HG02840 (cell line): ENCODE measurements around the gene EXOSC5.
"Not testable (repeated sequence)": the region's sequence is repeated elsewhere in the genome, so short reads cannot be mapped to it uniquely, and the experiment has no call there.

ENCODE experiments used
- ATAC-seq: cut with Tn5 transposase; IDR thresholded peaks from one replicate; pipeline ENCODE4 v1.9.1; 2021; ENCODE audit warnings: mild to moderate bottlenecking, moderate library complexity, moderate number of reproducible peaks; ENCODE audit not compliant: unreplicated experiment, low FRiP score

EXOSC5 gene

DNA sequence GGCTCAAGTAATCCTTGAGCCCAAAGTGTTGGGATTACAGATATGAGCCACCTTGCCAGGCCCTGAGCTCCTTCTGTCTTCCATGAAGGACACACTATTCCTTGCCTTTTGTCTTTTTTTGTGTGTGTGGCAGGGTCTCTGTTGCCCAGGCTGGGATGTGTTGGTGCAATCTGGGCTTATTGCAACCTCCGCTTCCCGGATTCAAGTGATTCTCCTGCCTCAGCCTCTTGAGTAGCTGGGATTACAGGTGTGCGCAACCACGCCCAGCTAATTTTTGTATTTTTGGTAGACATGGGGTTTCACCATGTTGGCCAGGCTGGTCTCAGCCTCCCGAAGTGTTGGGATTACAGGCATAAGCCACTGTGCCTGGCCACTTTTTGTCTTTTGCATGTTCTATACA is 11.7 kb upstream of the EXOSC5 start:
- not testable (repeated sequence) for ATAC-seq

DNA sequence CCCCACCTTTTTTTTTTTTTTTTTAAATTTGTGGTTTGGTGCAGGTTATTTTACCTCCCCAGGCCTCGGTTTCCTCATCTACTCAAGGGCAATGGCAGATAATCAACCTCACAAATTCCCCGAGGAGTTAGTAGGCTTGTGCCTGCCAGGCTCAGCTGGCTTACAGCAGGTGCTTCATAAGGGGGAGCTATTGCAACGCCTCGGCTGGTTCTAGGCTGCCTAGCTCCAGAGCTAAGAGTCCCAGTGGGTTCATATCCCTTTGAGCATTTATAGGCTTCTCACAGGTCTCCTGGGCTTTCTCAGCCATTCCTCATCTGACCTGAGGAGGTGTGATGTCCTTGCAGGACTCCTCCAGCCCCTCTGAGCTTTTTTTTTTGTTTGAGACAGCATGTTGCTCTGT is 11.1 kb upstream of the EXOSC5 start:
- ATAC-seq, result no peak

DNA sequence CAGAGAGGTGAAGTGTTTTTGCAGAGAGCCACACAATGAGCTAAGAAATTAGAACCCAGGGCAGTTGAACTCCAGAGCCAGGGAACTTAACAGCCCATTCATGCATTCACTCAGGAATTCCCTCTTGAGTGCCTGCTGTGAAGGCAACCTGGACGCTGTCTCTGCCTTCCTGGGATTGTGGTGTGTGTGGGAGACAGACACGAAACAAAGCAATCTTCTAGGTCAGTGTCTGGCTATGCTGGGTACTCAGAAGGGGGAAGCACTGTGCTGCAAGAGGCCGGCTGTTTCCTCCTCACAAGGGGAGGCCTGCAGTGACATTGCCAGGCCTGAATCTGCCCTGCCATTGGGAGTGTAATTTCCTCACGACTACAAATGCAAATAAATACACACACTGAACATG is 10.1 kb upstream of the EXOSC5 start:
- no peak for ATAC-seq

DNA sequence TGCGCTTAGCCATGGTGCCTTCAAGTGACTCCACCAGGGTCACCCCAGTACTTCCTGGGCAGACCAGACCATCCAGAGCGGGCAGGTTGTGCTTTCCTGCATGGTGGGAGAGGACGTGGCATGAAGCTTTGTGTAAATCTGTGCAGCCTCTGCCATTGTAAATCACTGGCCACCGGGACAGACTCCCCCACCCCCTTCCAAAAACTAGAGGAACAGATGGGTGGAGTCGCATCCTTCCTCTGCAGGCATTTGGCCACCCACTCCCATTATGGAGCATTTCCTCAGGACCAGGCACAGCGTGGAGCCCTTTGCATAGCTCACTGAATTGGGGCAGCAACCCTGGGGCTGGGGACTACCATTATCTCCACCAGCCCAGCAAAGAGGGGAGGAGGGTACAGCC is 8.6 kb upstream of the EXOSC5 start:
- no peak for ATAC-seq

DNA sequence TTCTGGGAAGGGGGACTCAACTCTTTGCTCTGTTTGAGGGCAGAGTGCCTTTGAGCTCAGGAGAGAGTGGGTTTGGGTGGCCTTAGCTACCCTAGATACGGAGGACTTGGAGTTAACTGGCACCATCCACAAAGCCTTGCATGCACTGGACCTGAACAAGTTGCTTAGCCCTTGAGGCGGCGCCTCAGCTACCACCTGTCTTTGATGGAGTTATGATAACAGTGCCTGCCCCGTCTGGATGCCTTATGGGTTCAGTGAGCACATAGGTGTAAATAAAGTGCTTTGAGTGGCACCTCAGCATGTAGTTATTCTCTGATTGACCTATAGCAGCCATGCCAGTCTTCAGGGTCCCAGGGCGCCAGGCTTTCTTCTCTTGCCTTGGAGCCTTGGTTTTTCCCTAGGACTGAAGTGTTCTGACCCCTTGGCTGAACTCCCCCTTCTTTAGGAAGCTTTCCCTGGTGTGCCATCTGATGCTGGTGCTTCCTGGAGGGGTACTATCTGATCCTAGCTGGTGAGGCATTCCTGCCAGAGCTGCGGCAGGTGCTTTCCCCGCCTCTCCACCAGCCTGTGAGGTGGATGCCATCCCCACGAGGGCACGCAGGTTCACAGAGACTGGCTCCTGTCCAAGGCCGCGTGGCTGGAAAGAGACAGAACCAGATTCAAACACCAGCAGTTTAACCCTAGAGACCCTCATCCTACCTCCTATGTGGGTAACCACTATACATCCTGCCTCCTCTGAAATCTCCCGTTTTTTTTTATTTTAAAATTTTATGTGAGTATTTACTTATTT is 6.2 kb upstream of the EXOSC5 start:
- ATAC-seq, result no peak

DNA sequence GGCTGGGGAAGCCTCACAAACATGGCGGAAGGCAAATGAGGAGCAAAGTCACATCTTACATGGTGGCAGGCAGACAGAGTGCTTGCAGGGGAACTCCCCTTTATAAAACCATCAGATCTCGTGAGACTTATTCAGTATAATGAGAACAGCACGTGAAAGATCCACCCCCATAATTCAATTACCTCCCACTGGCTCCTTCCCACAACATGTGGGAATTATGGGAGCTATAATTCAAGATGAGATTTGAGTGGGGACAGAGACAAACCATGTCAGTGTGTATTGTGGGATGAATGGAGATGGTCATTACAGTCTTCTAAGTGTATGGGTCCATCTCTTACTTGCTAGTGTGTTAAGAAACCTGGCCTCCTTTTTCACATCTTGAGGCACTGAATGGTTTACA is 4.9 kb upstream of the EXOSC5 start:
- ATAC-seq, result no peak

DNA sequence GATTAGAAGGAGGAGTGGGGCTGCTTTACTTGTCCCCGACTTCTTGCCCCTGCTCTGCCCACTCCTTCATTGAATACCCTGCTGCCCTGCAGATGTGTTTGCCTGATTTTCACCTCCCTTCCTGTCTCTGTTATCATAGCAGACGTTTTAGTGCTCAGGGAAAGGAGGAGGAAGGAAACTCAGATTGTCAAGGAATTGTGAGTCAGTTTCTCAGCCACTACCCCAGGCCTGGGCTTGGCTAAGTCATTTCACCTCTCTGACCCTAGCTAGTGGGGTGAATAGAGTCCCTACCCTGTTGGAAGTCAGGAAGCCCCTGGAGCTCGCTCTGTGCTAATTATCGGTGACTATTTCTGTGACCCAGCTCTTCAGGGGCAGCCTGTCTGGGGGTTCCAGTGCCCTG is 4.3 kb upstream of the EXOSC5 start:
- no peak for ATAC-seq

DNA sequence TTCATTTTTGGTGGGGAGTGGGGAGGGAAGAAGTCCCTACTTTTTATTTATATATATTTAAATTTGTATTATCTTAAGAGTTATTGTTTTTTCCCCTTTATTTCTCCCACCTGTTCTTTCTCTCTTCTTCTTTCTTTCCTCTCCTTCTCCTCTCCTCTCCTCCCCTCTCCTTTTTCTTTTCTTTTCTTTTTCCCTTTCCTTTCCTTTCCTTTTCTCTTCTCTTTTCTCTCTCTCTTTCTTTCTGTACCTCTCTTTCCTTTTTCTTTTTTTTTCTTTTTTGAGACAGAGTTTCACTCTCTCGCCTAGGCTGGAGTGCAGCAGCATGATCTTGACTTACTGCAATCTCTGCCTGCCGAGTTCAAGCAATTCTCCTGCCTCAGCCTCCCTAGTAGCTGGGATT is 2.4 kb upstream of the EXOSC5 start:
- ATAC-seq, result no peak

DNA sequence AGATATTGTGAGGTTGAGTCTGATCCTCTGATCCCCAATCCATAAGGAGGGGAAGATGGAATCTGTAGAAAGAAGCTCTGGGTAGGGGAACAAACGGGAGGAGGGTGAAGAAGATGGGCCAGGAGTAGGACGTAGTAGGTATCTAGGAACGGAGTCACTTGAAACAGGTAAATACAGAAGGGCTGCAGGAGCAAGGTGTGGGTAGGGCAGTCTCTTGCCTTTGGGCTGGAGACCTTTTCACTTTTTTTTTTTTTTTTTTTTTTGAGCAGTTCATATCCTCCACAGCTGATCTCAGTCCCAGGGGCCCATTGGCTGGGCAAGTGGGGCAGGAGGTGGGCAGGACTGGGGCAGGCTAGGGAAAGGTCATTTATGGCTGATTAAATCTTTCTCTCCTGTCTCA is 1.9 kb upstream of the EXOSC5 start:
- ATAC-seq, result no peak

DNA sequence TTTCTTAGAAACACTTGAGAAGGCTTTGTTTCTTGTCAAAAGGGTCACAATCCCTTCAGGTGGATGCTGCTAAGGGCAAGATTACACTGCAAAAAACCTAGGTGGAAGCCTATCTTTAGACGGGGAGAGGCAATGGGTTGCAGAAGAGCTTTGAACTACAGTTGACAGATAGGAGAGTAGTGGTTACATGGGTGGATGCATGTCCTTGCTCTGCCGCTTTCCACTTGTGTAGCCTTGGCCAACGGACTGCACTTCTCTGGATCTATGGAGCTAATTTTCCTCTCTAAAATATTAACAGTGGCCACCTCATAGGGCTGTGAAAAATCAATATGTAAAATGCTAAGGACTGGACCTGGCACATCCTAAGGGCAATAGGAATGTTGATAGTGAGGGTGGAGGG is 1.4 kb upstream of the EXOSC5 start:
- ATAC-seq, result no peak

DNA sequence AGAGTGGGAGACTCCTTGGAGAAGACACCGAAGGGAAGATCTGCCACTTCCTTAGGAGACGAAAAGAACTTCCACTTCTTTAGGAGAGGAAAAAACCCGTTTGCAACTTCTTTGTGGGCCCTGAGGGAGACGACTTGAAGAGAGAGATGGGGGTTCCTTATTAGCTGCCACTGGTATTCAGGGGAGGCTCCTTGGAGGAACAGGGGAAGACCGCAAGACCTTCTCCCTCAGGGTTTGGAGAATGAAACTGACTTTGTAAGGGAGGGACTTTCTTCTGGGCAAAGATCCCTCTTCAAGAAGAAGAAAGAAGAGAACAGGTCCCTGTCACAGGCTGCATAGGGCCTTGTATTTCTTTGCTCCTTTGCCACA is 875 bp upstream of the EXOSC5 start:
- ATAC-seq, result no peak

DNA sequence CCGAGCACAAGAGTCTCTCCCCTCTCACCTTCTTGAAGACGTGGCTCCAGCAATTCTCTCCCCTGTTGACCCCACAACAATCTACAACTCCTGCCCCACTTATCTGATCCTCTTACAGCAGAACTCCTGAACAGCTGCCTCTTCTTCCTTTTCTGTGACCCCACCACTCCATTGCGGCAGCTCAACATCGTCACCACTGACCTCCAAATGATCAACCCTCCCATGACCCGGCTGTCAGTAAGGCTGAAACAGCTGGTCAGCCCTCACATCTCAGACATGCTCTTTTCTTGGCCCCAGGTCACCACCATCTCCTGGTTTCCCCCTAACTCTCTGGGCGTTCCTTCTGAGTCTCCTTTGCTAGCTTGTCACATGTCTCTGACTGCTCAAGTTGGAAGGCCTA is 1.8 kb downstream of the EXOSC5 start:
- ATAC-seq, result no peak

DNA sequence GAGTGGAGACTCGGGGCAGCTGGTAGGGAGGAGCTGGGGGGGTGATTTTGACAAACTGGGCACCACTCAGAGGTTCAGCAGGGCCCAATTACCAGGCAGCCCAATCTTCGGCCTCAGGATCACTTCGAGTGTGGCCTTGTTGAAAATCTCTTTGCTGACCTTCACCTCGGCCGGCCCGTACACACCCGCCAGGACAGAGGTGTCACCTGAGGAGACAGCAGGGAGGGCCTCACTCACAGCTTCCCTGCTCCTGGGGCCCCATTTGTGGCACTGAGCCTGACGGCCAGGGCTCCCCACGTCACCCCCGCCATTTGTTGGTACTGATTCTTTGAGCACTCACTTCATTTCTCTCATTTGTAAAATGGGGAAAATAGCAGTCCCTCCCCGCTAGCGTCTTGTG is 4.4 kb downstream of the EXOSC5 start:
- ATAC-seq, result no peak

DNA sequence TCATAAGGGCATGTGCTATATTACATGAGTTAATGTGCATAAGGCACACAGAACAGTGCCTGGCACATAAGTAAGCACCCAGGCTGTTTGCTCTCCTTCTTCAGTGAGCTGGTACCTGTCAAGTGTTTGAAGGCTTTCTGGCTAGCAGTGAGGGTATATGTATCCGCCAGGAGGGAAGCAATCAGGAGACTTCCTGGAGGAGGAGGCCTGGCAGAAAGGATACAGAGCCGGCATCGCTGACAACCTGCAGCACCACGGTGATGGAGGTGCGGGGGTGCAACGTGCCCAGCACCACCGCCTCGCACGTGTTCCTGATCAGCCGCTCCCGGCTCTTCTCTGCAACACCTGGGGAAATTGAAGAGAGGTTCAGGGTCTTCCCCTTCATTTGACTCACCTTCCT is 5.5 kb downstream of the EXOSC5 start:
- ATAC-seq, result no peak

DNA sequence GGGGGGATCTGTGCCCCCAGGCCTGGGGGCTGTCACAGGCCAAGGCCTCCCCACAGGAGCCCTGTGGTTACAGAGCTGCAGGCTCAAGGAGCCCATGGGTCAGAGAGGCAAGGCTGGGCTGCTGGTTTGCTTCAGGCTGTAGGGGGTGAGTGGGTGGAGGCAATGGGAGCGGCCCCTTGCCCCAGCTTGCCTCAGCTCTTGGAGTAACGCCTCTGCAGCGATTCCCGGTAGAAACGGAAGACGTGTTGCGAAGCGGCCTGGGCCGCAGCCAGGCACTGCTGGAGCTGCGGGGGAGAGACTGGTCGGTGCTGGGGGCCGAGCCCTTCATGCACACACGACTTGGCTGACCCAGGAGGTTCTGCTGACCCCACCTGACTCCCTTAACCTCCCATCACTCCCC is 10.7 kb downstream of the EXOSC5 start:
- ATAC-seq, result no peak

DNA sequence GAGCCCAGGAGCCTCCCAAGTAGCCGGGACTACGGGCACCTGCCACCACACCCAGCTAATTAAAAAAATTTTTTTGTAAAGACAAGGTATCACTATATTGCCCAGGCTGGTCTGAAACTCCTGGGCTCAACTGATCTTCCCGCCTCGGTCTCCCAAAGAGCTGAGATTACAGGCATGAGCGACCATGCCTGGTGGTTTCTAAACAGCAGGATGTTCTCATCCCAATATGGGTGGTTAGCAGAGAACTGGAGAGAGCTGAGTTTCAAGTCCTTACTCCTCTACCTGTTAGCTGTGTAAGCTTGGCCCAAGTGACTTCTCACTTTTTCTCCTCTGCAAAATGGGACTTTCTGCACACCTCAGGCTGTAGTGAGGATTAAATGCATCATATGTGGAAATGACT is 12.8 kb downstream of the EXOSC5 start:
- ATAC-seq, result no peak

DNA sequence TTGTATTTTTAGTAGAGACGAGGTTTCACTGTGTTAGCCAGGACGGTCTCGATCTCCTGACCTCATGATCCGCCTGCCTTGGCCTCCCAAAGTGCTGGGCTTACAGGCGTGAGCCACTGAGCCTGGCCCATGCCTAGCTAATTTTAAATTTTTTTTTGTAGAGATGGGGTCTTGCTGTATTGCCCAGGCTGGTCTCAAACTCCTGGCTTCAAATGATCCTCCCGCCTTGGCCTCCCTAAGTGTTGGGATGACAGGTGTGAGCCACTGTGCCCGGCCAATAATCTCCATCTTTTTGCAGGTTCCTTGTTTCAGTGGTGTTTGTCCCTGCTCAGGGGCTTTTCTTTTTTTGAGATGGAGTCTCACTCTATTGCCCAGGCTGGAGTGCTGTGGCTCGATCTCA is 15.6 kb downstream of the EXOSC5 start:
- ATAC-seq, result not testable (repeated sequence)

DNA sequence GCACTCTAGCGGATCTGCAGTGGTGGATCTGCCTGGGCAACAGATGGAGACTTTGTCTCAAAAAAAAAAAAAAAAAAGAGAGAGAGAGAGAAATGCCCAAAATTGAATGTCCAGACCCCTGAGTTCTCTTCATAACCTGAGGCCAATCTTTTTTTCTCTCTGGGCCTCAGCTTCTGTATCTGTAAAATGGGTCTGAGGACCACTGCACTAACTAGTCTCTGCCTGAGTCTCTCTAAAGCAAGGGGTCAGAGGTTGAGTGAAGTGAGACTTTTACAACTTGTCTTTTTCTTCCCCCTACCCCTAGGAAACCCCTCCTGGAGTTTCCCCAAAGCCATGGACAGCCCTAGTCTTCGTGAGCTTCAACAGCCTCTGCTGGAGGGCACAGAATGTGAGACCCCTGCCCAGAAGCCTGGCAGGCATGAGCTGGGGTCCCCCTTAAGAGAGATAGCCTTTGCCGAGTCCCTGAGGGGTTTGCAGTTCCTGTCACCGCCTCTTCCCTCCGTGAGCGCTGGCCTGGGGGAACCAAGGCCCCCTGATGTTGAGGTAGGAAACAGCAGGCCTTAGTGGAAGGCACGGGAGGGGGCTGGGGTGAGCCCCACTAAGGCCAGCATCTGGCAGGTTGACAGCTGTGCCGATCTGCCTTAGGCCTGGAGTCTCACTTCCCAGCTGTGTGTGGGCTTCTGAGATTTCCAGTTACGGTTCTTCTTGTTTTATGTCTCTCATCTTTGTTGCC is 19.0 kb downstream of the EXOSC5 start:
- no peak for ATAC-seq

DNA sequence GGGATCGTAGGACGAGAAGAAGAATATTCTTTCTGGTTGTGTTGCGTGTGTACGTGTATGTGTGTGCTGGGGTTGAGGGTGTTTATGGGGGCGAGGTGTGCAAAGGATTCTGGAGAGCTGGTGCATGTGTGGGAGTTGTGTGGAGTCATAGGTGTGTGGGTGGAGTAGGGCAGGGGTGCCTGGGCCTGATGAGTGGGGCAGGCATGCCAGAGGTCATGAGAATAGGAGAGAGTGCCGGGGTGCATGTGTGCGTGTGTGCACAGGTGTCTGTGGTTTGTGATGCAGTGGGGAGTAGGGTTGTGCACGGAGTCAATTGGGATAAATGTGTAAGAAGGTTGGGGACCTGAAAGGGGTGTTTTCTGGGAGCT is 20.2 kb downstream of the EXOSC5 start:
- no peak for ATAC-seq

DNA sequence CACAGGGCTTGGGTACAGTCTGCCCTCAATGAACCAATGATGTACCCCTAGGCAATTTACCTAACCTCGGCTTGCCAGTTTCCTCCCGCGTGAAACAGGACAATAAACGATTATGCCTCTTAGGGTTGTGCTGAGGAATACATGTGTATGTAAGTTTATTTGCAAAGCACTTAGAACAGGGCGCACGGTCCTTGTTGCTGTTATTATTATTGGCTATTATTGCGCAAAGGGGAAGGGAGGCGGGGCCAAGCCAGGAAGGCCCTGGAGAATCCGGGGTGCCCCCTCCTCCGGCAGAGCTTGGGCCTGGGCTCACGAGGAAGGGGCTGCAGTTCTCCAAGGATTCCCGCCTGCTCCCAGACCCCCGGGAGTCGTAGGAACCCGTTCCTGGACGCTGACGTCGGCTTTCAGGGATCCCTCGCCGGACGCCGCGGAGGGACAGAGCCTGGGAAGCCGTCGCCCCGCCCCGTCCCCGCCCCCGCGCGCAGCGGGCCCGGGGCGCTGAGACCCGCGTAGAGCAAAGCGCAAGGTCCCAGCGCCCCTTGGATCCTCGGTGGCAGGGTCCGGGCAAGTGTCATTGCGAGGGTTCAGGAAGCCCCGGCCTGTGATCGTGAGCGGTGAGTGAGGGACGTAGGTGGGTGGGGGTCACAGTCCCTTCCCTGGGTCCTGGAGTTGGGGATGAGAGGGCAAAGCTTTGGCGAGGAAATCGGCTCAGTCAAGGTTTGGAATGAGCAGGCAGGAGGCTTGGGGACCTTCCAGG is 20.7 kb downstream of the EXOSC5 start, which contains the start of gene TMEM91:
TMEM91 (plus strand) TSS at position 293 of the 757 bp plus-strand sequence. CDS start 1,777 bp downstream, outside the sequence.
- no peak for ATAC-seq

DNA sequence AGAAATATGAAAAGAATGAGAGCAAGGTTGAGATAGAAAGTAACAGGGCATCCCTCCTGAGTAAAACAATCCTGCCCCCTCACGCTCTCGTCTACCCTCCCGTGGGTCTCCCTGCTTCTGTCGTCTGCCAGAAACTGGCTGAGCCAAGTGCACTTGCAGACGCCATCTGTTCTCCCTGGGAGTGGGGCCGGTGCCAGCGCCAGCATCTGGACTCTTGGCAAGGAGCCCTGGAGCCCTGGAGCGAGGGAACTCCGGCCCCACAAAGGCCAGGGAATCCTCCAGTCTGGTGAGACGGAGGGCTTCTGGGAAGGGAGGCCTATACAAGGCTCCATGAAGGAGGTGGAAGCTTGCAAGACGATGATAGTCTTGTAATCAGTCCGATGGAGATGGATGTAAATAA is 23.2 kb downstream of the EXOSC5 start:
- no peak for ATAC-seq
